ENCODE data around the gene NR3C1.

The NR3C1 gene

DNA sequence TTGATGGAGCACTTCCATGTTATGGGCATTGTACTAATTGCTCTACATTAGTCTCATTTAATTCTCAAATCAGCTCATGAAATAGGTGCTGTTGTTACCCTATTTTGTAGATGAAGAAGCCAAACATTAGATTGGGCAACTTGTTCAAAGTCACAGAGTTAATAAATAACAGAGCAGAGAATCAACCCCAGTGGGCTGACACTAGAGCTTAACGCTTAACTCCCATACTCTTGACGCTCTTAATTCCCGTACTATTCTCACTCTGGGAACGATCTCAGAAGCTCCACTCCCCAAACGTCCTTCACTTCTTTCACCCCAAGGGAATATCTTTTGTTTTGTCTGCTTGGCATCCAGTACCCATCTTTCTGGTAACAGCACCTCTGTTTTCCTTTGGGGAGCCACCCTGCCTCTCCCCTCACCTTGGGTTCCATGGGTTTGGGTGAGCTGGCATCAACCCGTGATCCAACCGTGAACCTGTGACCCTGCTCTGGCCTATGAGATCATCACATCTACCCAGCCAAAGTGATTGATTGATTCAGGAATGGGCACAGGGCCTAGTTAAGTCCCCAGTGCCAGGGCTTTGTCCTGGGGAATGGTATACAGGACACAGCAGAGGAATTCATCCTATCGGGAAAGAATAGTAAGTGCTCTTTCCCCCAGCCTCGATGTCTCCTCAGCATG, 169.2 kb downstream of the NR3C1 start:
- DNase-seq (ENCODE audit: low spot score) = no peak

DNA sequence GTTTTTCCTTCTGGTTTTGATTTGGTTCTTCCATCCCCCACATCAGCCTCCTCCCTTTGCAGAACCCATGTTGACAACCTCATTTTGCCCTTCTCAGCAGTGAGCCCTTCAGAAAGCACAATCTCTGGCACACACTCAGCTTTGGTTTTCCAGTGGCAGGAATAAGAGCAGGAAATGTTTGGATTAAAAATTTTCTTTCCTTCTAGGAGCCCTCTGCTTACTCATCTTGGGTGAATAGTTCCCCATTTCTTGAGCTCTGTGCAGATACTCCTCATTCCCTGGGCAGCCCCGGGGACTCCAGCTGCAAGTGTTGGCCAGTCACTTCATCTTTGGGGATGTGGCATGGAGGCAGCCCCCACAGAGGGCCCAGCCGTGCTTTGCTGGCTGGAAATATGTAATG, 170.5 kb downstream of the NR3C1 start:
- no peak for DNase-seq (ENCODE audit: low spot score)

DNA sequence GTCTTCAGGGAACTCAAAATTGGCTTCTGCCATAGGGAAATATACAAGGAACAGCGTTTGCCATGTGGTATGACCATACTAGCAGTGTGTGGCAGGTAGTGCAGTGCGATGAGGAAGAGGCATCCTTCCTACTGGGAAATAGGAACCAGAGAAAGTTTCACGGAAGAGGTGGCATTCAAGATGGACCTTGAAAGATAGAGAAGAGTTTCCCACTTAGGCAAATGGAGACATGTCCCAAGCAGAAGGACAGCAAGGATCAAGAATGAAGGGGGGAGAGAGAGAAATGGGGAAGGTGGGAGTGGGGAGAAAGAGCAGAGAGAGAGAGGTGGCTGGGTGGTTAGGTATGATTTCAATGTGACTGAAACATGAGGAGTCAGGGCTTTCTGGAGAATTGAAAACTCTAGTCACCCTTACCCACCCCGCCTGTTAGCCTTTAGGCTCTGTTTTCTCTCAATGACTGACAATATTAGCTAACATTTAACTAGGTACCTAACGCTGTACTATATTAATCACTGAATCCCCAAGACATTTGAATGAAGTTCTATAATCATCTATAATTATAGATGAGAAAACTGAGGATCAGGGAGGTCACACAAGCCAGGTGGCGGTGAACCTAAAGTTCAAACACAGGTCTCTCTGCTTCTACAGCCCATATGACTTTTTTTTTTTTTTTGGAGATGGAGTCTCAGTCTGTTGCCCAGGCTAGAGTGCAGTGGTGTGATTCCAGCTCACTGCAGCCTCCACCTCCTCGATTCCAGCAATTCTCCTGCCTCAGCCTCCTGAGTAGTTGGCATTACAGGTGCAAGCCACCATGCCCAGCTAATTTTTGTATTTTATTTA, 171.3 kb downstream of the NR3C1 start:
- DNase-seq (ENCODE audit: low spot score) = no peak

DNA sequence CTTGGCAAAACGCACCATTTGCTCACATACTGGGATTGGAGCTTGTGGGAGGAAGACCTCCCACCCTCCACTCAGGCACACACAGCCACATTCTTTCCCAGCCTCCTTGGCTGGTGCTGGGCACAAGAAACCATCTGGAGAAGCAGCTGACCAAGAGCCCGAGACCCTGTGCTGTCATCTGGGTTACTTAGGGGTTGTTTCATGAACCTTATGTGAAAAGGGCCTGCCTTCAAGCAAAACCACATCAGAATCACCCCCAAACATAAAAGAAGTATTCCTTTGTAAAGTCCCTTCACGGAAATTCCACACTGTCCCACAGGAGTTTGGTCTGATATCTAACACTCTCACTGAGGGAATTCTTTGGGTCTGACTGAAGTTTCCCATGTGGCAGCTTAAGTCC, 172.1 kb downstream of the NR3C1 start:
- no peak for DNase-seq (ENCODE audit: low spot score)

DNA sequence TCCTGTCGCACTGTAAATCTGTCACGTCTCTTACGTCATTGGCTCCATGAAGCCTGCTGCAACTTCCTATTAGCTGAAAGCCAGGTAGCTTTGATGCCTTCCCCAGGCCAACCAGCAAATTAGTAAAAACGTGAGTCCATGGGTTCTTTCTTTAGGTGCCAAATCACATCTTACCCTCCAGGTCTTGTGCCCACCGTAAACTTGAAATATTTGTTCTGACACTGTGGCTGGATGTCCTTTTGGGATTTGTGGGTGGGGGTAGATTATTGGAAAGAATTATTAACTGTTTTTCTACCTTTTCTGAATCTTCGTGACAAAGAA, 172.8 kb downstream of the NR3C1 start:
- DNase-seq (ENCODE audit: low spot score) = no peak

DNA sequence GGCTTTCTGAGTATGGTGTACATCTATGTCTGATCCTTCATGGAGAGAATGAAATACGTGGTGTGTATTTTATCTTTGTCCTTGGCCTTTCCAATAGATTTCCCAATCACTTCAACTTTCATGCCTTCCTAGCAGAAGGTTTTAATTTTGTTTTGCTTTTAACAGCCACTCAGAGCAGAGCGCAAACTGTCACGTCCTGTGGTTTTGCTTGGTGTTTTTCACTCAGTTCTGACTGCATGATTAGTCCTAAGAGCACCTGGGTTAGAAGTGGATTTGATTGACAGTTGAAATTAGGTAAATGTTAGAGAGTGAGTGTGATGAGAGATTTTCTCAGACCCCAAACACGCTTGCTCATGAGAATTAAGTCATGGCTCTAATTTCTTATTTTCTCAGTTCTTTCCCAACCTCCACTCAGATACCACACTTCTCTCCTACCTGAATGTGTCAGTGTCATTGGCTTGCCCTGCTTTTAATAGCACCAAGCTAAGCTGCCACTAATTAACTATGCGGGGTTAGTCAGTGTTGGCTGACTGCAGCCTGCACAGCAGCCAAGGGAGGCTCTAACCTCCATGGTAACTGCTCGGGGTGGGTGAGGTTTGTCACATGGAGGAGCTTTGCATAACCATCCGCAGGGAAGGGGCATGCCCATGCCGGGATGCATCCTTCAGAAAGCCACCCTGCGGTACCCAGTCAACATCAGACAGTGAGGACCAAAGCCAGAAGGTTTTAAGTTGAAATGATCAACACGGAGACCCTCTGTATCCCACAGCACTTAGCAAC, 173.4 kb downstream of the NR3C1 start:
- peak; percentile 62 for DNase-seq (ENCODE audit: low spot score)

DNA sequence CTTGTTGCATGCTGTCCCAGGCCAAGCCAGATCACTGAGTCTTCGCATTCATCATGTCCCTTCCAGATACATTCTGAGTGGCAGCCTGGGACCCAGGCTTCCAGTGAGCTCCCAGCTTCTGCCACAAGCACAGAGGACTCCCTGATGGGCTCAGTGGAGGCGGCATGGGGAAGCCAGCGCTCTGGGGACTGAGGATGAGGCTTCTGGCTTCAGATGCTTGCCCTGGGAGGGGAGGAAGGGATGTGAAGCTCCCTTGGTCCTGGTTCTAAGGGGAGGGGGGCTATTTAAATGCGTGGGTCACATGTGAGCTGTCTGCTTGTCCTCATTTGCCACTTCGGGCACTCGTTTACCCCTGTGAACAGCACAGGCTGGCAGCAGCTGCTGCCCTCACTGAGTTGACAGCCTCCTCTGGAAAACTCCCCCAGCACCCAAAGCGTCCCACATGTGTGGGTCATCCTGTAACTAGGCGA, 174.0 kb downstream of the NR3C1 start:
- DNase-seq (ENCODE audit: low spot score) = peak; percentile 10

DNA sequence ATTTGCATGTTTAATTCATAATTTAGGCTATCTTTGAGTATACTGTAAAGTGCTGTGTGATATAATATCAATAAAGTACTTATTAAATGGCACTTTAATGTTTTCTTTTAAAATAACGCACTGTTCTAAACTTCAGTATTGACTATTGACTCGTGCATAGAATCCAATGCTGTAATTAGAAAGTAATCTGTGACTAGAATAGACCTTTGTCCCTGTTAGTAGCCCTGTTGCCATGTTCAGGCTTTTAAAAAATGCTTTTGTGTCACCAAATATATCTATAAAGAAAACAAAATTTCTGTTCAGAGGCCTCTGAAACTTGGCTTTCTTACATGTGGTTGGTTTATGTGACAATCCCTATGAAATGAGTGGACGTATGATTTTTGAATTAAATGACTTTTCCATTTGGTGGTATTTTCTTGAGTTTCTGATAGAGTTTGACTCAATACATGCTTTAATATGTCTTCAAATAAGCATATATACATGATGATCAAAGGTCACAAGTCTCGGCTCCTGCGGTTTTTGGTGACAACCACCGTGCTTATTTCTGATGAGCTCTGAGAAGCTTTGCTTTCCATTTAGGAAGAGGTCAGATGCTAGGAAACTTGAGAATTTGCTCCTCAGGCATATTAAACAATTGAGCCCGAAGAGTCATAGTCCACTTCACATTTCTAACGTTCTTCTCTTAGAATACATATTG, 174.7 kb downstream of the NR3C1 start:
- DNase-seq (ENCODE audit: low spot score) = peak; percentile 35
